K562 (cell line): ENCODE measurements around the gene DCAF7. TPM values are rescaled to one million over a fixed set of nuclear protein-coding genes. Genes with fewer than 3 reads are reported as not detected.

Experiments used
- CEBPB ChIP-seq: fragments of 450-650 bp; IDR thresholded peaks from 2 replicates; pipeline ENCODE4 v1.6.1; 2016; ENCODE audit warnings: missing genetic modification characterization, missing compliant biosample characterization
- CREBBP ChIP-seq: IDR thresholded peaks from one replicate; pipeline ENCODE4 v1.6.1; 2012; ENCODE audit warnings: low read depth, mild to moderate bottlenecking, control low read depth, inconsistent platforms, low read length
- HNRNPLL ChIP-seq: fragments of 200-400 bp; formaldehyde crosslinking; IDR thresholded peaks from 2 replicates; pipeline ENCODE4 v1.6.1; 2017; ENCODE audit warnings: low read length, low read depth, mild to moderate bottlenecking; ENCODE audit not compliant: poor library complexity, severe bottlenecking
- MAZ ChIP-seq, 2 experiments: fragments of 450-650 bp in 1 of 2; sonication (generic) in 1 of 2; formaldehyde crosslinking; IDR thresholded peaks in 1 of 2; conservative IDR thresholded peaks in 1 of 2; 2 replicates each; pipeline versions ENCODE4 v1.4.0 to v1.5.0; 2020; ENCODE audit warnings: mild to moderate bottlenecking in 1 of 2, missing genetic modification reagents in 1 of 2
- MECOM ChIP-seq: fragments of 250-450 bp; sonication (Bioruptor Pico); IDR thresholded peaks from 2 replicates; pipeline ENCODE4 v1.8.0; 2022; ENCODE audit warnings: inconsistent platforms
- NR2C1 ChIP-seq, 2 experiments: fragments of 450-650 bp; IDR thresholded peaks; 2 replicates each; pipeline ENCODE4 v1.6.1; 2017; ENCODE audit warnings: mild to moderate bottlenecking in 2 of 2, antibody characterized with exemption in 1 of 2, inconsistent platforms in 1 of 2, missing compliant biosample characterization in 1 of 2, missing genetic modification characterization in 1 of 2
- NR2C2 ChIP-seq, 2 experiments: fragments of 200-800 bp in 1 of 2; sonication (Bioruptor generic) in 1 of 2; sonication (generic) in 1 of 2; formaldehyde crosslinking in 1 of 2; IDR thresholded peaks; 2 replicates each; pipeline versions ENCODE4 v1.6.1 to v1.8.0; 2016 to 2022; ENCODE audit warnings: mild to moderate bottlenecking in 1 of 2, missing compliant biosample characterization in 1 of 2, missing genetic modification characterization in 1 of 2, missing genetic modification reagents in 1 of 2
- RAD51 ChIP-seq: fragments of 450-650 bp; IDR thresholded peaks from 2 replicates; pipeline ENCODE4 v1.7.1; 2016; ENCODE audit warnings: low read depth, mild to moderate bottlenecking, borderline replicate concordance
- SIX5 ChIP-seq, 2 experiments: IDR thresholded peaks; 2 replicates each; pipeline ENCODE4 v1.6.1; 2011; ENCODE audit warnings: low read length in 2 of 2, borderline replicate concordance in 1 of 2, low read depth in 1 of 2, mild to moderate bottlenecking in 1 of 2, moderate library complexity in 1 of 2; ENCODE audit not compliant: insufficient read depth in 1 of 2
- SMARCA5 ChIP-seq: fragments of 450-650 bp; IDR thresholded peaks from 2 replicates; pipeline ENCODE4 v1.6.1; 2016
- SREBF1 ChIP-seq: fragments of 150-350 bp; IDR thresholded peaks from 2 replicates; pipeline ENCODE4 v1.6.1; 2014; ENCODE audit warnings: antibody characterized with exemption, low read depth, low read length, borderline replicate concordance
- STAG1 ChIP-seq: sonication (generic); formaldehyde crosslinking; IDR thresholded peaks from 2 replicates; pipeline ENCODE4 v1.5.0; 2020; ENCODE audit warnings: missing genetic modification reagents, borderline replicate concordance
- TEAD1 ChIP-seq, 2 experiments: fragments of 450-650 bp in 1 of 2; sonication (generic) in 1 of 2; formaldehyde crosslinking; IDR thresholded peaks; 2 replicates each; pipeline versions ENCODE4 v1.4.0 to v1.8.0; 2020 to 2022; ENCODE audit warnings: mild to moderate bottlenecking in 2 of 2, missing genetic modification reagents in 1 of 2
- ZFP30 ChIP-seq: fragments of 250-450 bp; sonication (Bioruptor Pico); IDR thresholded peaks from 2 replicates; pipeline ENCODE4 v1.8.0; 2022; ENCODE audit warnings: moderate library complexity, mild to moderate bottlenecking, inconsistent platforms, borderline replicate concordance
- ZNF384 ChIP-seq: IDR thresholded peaks from 2 replicates; pipeline ENCODE4 v1.6.1; 2012; ENCODE audit warnings: low read depth, low read length, improper control_type of control experiment
- polyA plus RNA-seq, 8 experiments: library from polyadenylated mRNA; depleted of rRNA in 4 of 8; stranded (reverse) in 5 of 8; unstranded in 3 of 8; fragments of >200 nt; fragmentation: Nextera tagmentation in 2 of 8; fragmentation: Illumina TruSeq in 1 of 8; extraction: Ambion mirVana in 2 of 8; extraction: Trizol in 1 of 8; gene quantifications; 2 replicates each; pipeline versions ENCODE4 v1.2.1 to v1.2.3, GENCODE V29; 2011 to 2014; ENCODE audit warnings: inconsistent platforms in 1 of 8, missing spikeins in 1 of 8
- total RNA-seq, 7 experiments: library from RNA; depleted of rRNA in 6 of 7; stranded (reverse); fragments of >200 nt in 6 of 7; fragmentation: Illumina TruSeq in 2 of 7; extraction: Trizol in 2 of 7; gene quantifications; 2 replicates each; pipeline versions ENCODE4 v1.2.1 to v1.2.3, GENCODE V29; 2011 to 2021; ENCODE audit warnings: low replicate concordance in 1 of 7
- TF ChIP-seq, protein P1 (sequence below), 2 experiments: fragments of 200-800 bp in 1 of 2; sonication (Bioruptor generic) in 1 of 2; sonication (generic) in 1 of 2; formaldehyde crosslinking in 1 of 2; IDR thresholded peaks in 1 of 2; conservative IDR thresholded peaks in 1 of 2; 2 replicates each; pipeline versions ENCODE4 v1.5.0 to v1.6.1; 2016 to 2020; ENCODE audit warnings: missing compliant biosample characterization in 1 of 2, missing genetic modification characterization in 1 of 2, missing genetic modification reagents in 1 of 2
- TF ChIP-seq, protein P2 (sequence below): IDR thresholded peaks from 2 replicates; pipeline ENCODE4 v1.6.1; 2014; ENCODE audit warnings: antibody characterized with exemption
- TF ChIP-seq, protein P3 (sequence below): IDR thresholded peaks from 3 replicates; pipeline ENCODE4 v1.6.1; 2011; ENCODE audit warnings: borderline replicate concordance, mild to moderate bottlenecking; ENCODE audit not compliant: insufficient read length, insufficient read depth
- TF ChIP-seq, protein P4 (sequence below): sonication (generic); formaldehyde crosslinking; IDR thresholded peaks from 2 replicates; pipeline ENCODE4 v1.4.0; 2020; ENCODE audit warnings: mild to moderate bottlenecking, missing genetic modification reagents

The DCAF7 gene
- total and polyA plus RNA-seq, 9 of the 15 experiments (the other 6 are each of a cell fraction or from before 2014, with no cell fraction given): 30.8 to 123 (median 40.2) TPM

DNA sequence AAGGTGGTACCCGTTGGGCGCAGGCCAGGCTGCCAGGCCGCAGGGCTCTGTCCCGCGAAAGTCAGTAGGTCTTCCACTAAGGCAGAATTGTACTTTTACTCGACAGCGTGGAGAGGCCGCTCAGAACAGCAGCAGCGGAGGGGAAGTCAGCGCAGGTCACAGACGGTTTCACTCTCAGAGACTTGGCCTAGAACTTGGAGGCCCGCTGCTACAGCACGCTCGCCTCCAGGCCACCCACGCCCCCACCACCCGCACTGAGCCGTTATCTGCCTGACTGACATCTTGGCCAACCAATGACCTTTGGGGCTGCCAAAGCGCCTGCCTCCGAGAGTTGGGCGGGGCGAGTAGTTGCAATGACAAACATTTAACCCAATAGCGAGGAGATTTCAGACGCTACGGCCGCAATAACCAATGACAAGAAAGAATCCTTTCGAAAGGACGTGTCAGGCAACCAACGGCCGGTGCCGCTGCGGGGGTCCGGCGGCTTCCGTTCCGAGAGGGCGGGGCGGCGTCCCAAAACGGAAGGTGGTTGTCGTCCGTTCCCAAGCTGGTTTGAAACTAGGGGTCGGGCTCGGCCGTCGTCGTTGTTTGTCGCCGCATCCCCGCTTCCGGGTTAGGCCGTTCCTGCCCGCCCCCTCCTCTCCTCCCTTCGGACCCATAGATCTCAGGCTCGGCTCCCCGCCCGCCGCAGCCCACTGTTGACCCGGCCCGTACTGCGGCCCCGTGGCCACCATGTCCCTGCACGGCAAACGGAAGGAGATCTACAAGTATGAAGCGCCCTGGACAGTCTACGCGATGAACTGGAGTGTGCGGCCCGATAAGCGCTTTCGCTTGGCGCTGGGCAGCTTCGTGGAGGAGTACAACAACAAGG lies at the start of gene DCAF7 (continued):
- TF ChIP-seq NR2C2 (CRISPR knock-in tag; IDR thresholded peaks at IDR 0.05) (no peak), NR2C2 (tag; IDR thresholded peaks at IDR 0.05) (peak; percentile 72; the same call in 1 of the 2 replicates), SREBF1 (no peak), ZNF384 (no peak), MECOM (CRISPR knock-in tag) (no peak), CREBBP (no peak), SMARCA5 (no peak), SIX5 (IDR thresholded peaks at IDR 0.05; ENCODE audit: borderline replicate concordance in 1 of 2, insufficient read depth in 1 of 2, low read depth in 1 of 2, low read length in 2 of 2) (no peak), ZFP30 (CRISPR knock-in tag) (no peak), NR2C1 (IDR thresholded peaks at IDR 0.05) (no peak), NR2C1 (tag; IDR thresholded peaks at IDR 0.05) (peak; percentile 40; the same call in 1 of the 2 replicates), STAG1 (CRISPR knock-in tag) (no peak), CEBPB (tag) (no peak), TEAD1 (CRISPR knock-in tag; IDR thresholded peaks at IDR 0.05) (no peak), RAD51 (no peak), MAZ (CRISPR knock-in tag; conservative IDR thresholded peaks at IDR 0.05 in 1 of 2, IDR thresholded peaks at IDR 0.05 in 1 of 2) (peak; percentile 90 to 94), HNRNPLL (peak; percentile 33)
- TF ChIP-seq, protein P1, sequence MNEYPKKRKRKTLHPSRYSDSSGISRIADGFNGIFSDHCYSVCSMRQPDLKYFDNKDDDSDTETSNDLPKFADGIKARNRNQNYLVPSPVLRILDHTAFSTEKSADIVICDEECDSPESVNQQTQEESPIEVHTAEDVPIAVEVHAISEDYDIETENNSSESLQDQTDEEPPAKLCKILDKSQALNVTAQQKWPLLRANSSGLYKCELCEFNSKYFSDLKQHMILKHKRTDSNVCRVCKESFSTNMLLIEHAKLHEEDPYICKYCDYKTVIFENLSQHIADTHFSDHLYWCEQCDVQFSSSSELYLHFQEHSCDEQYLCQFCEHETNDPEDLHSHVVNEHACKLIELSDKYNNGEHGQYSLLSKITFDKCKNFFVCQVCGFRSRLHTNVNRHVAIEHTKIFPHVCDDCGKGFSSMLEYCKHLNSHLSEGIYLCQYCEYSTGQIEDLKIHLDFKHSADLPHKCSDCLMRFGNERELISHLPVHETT (CRISPR knock-in tag; conservative IDR thresholded peaks at IDR 0.05 in 1 of 2, IDR thresholded peaks at IDR 0.05 in 1 of 2): no peak
- TF ChIP-seq, protein P2, sequence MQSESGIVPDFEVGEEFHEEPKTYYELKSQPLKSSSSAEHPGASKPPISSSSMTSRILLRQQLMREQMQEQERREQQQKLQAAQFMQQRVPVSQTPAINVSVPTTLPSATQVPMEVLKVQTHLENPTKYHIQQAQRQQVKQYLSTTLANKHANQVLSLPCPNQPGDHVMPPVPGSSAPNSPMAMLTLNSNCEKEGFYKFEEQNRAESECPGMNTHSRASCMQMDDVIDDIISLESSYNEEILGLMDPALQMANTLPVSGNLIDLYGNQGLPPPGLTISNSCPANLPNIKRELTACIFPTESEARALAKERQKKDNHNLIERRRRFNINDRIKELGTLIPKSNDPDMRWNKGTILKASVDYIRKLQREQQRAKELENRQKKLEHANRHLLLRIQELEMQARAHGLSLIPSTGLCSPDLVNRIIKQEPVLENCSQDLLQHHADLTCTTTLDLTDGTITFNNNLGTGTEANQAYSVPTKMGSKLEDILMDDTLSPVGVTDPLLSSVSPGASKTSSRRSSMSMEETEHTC: no peak
- TF ChIP-seq, protein P3, sequence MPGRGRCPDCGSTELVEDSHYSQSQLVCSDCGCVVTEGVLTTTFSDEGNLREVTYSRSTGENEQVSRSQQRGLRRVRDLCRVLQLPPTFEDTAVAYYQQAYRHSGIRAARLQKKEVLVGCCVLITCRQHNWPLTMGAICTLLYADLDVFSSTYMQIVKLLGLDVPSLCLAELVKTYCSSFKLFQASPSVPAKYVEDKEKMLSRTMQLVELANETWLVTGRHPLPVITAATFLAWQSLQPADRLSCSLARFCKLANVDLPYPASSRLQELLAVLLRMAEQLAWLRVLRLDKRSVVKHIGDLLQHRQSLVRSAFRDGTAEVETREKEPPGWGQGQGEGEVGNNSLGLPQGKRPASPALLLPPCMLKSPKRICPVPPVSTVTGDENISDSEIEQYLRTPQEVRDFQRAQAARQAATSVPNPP: no peak
- TF ChIP-seq, protein P4, sequence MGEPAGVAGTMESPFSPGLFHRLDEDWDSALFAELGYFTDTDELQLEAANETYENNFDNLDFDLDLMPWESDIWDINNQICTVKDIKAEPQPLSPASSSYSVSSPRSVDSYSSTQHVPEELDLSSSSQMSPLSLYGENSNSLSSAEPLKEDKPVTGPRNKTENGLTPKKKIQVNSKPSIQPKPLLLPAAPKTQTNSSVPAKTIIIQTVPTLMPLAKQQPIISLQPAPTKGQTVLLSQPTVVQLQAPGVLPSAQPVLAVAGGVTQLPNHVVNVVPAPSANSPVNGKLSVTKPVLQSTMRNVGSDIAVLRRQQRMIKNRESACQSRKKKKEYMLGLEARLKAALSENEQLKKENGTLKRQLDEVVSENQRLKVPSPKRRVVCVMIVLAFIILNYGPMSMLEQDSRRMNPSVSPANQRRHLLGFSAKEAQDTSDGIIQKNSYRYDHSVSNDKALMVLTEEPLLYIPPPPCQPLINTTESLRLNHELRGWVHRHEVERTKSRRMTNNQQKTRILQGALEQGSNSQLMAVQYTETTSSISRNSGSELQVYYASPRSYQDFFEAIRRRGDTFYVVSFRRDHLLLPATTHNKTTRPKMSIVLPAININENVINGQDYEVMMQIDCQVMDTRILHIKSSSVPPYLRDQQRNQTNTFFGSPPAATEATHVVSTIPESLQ (CRISPR knock-in tag): peak; percentile 94
